MM.1S (cell line): ENCODE measurements around the gene SMPD3.

Experiments
- DNase-seq: peaks from one replicate; pipeline ENCODE4 v3.0.0-alpha.2; 2015
- H2AFZ ChIP-seq: fragments of 300-600 bp; sonication (generic); 2 replicates; pipeline ENCODE4 v1.6.0; 2016; ENCODE audit warnings: antibody characterized with exemption, low read length
- H3F3A ChIP-seq: fragments of 300-600 bp; sonication (generic); 2 replicates; pipeline ENCODE4 v1.6.1; 2016; ENCODE audit warnings: mild to moderate bottlenecking, antibody characterized with exemption, low read length, moderate library complexity, mixed read lengths; ENCODE audit not compliant: insufficient read depth
- H3K27ac ChIP-seq: fragments of 300-600 bp; sonication (generic); 2 replicates; pipeline ENCODE4 v1.5.1; 2016; ENCODE audit warnings: mild to moderate bottlenecking, low read length
- H3K27me3 ChIP-seq: fragments of 300-600 bp; sonication (generic); replicated peaks from 2 replicates; pipeline ENCODE4 v1.6.0; 2016; ENCODE audit warnings: low read length; ENCODE audit not compliant: insufficient read depth
- H3K36me3 ChIP-seq: fragments of 300-600 bp; sonication (generic); replicated peaks from 2 replicates; pipeline ENCODE4 v1.6.1; 2016; ENCODE audit warnings: mild to moderate bottlenecking, low read length, mixed read lengths; ENCODE audit not compliant: insufficient read depth
- H3K4me1 ChIP-seq: fragments of 300-600 bp; sonication (generic); 2 replicates; pipeline ENCODE4 v1.6.1; 2016; ENCODE audit warnings: low read length, mixed read lengths
- H3K4me2 ChIP-seq: fragments of 300-600 bp; sonication (generic); 2 replicates; pipeline ENCODE4 v1.6.0; 2016; ENCODE audit warnings: low read depth, low read length
- H3K4me3 ChIP-seq: fragments of 300-600 bp; sonication (generic); 2 replicates; pipeline ENCODE4 v1.5.1; 2016; ENCODE audit warnings: low read length, mixed read lengths
- H3K79me2 ChIP-seq: fragments of 300-600 bp; sonication (generic); 2 replicates; pipeline ENCODE4 v1.6.1; 2016; ENCODE audit warnings: mixed run types, low read length, mixed read lengths
- H3K9ac ChIP-seq: fragments of 300-600 bp; sonication (generic); 2 replicates; pipeline ENCODE4 v1.6.1; 2016; ENCODE audit warnings: low read length, mixed read lengths
- H3K9me2 ChIP-seq: fragments of 300-600 bp; sonication (generic); replicated peaks from 2 replicates; pipeline ENCODE4 v1.6.1; 2016; ENCODE audit warnings: mild to moderate bottlenecking, low read length, mixed read lengths; ENCODE audit not compliant: insufficient read depth
- H3K9me3 ChIP-seq: fragments of 300-600 bp; sonication (generic); replicated peaks from 2 replicates; pipeline ENCODE4 v1.6.1; 2016; ENCODE audit warnings: mild to moderate bottlenecking, low read length, mixed read lengths; ENCODE audit not compliant: insufficient read depth
- H4K20me1 ChIP-seq: fragments of 300-600 bp; sonication (generic); 2 replicates; pipeline ENCODE4 v1.6.1; 2016; ENCODE audit warnings: mild to moderate bottlenecking, low read length, moderate library complexity, mixed read lengths; ENCODE audit not compliant: insufficient read depth
- CTCF ChIP-seq: fragments of 300-600 bp; sonication (generic); IDR thresholded peaks from 2 replicates; pipeline ENCODE4 v1.5.1; 2016; ENCODE audit warnings: antibody characterized with exemption, low read length, mixed read lengths
- EZH2 ChIP-seq: fragments of 300-600 bp; sonication (generic); optimal IDR thresholded peaks from 2 replicates; pipeline ENCODE3; 2017; ENCODE audit warnings: low read depth, mild to moderate bottlenecking, antibody characterized with exemption, low read length, mixed read lengths
- EZH2phosphoT487 ChIP-seq: fragments of 300-600 bp; sonication (generic); IDR thresholded peaks from 2 replicates; pipeline ENCODE4 v1.6.1; 2018; ENCODE audit warnings: antibody characterized with exemption, low read length

Gene SMPD3

GRCh38 chr16:68490829-68491575, 42.7 kb upstream of the SMPD3 start:
- H4K20me1 ChIP-seq, result no peaks in the 10 kb centered on the region
- no peaks in the 10 kb centered on the region for H3K27me3 ChIP-seq
- no peaks in the 10 kb centered on the region for H3K9me3 ChIP-seq
- H3K79me2 ChIP-seq, result no peaks in the 10 kb centered on the region
- H2AFZ ChIP-seq, result peak overlapping the region; percentile 11; the same call in 1 of the 2 replicates
- no peak for TF ChIP-seq EZH2
- no peak for TF ChIP-seq EZH2phosphoT487
- TF ChIP-seq CTCF, result no peak
- no peaks in the 10 kb centered on the region for H3K9me2 ChIP-seq
- peak overlapping the region; percentile 33; the same call in 1 of the 2 replicates for H3K4me2 ChIP-seq
- no peaks in the 10 kb centered on the region for H3K36me3 ChIP-seq
- peak; percentile 64 for DNase-seq
- no peak overlapping the region; the same call in 1 of the 2 replicates for H3K9ac ChIP-seq
- no peak overlapping the region for H3K4me3 ChIP-seq
- H3F3A ChIP-seq, result no peaks in the 10 kb centered on the region
- peak overlapping the region; percentile 37; the same call in 1 of the 2 replicates for H3K27ac ChIP-seq
- H3K4me1 ChIP-seq, result peaks cover 42% of the 10 kb centered on the region

GRCh38 chr16:68490358-68490757, 42.0 kb upstream of the SMPD3 start:
- Histone ChIP-seq H3K9me2 (no peaks in the 10 kb centered on the region), H3K27ac (no peak overlapping the region), H3K9ac (no peak overlapping the region), H4K20me1 (no peaks in the 10 kb centered on the region), H2AFZ (peak overlapping the region; percentile 3; the same call in 1 of the 2 replicates), H3K4me2 (peak overlapping the region; percentile 33; the same call in 1 of the 2 replicates), H3K36me3 (no peaks in the 10 kb centered on the region), H3K79me2 (no peaks in the 10 kb centered on the region), H3K27me3 (no peaks in the 10 kb centered on the region), H3K4me1 (peaks cover 42% of the 10 kb centered on the region), H3K4me3 (no peak overlapping the region), H3F3A (no peaks in the 10 kb centered on the region), H3K9me3 (no peaks in the 10 kb centered on the region)
- DNase-seq, result no peak
- TF ChIP-seq CTCF (no peak), EZH2phosphoT487 (no peak), EZH2 (no peak)

- no peak overlapping the region for H3K4me2 ChIP-seq
- peaks cover 42% of the 10 kb centered on the region for H3K4me1 ChIP-seq
- no peak overlapping the region for H3K27ac ChIP-seq
- no peaks in the 10 kb centered on the region for H3K79me2 ChIP-seq
- no peak for TF ChIP-seq CTCF
- no peak for TF ChIP-seq EZH2phosphoT487
- no peak for TF ChIP-seq EZH2
- H3K36me3 ChIP-seq, result no peaks in the 10 kb centered on the region
- H3K9me3 ChIP-seq, result no peaks in the 10 kb centered on the region
- H3K27me3 ChIP-seq, result no peaks in the 10 kb centered on the region
- no peak overlapping the region for H3K4me3 ChIP-seq
- H3K9me2 ChIP-seq, result no peaks in the 10 kb centered on the region
- H2AFZ ChIP-seq, result no peak overlapping the region
- no peaks in the 10 kb centered on the region for H4K20me1 ChIP-seq
- no peaks in the 10 kb centered on the region for H3F3A ChIP-seq
- no peak overlapping the region for H3K9ac ChIP-seq
- DNase-seq, result no peak
Observed at GRCh38 chr16:68488554-68488953, 40.2 kb upstream of the SMPD3 start.
